DND-41 (cell line): ENCODE results near the gene HOXB7.

Experiments used
- ATAC-seq: fragments of 200-7000 bp; cut with Tn5 transposase; 3 replicates; pipeline ENCODE4 v1.9.1; 2021; ENCODE audit warnings: low read depth; ENCODE audit not compliant: insufficient read depth
- DNase-seq: peaks from one replicate; pipeline ENCODE4 v3.0.0-alpha.2; 2020
- H2AFZ ChIP-seq: 2 replicates; pipeline ENCODE4 v1.6.0; 2012; ENCODE audit warnings: low read depth, low read length
- H3K27ac ChIP-seq: 2 replicates; pipeline ENCODE4 v1.5.1; 2012; ENCODE audit warnings: low read length, inconsistent platforms
- H3K27me3 ChIP-seq: fragments of 200-600 bp; sonication (generic); 2 replicates; pipeline ENCODE4 v1.6.0; 2012; ENCODE audit warnings: low read length, mild to moderate bottlenecking, inconsistent platforms; ENCODE audit not compliant: insufficient read depth, poor library complexity
- H3K36me3 ChIP-seq: 2 replicates; pipeline ENCODE4 v1.5.1; 2012; ENCODE audit warnings: low read length, inconsistent platforms; ENCODE audit not compliant: insufficient read depth
- H3K4me1 ChIP-seq: 2 replicates; pipeline ENCODE4 v1.5.1; 2012; ENCODE audit warnings: mild to moderate bottlenecking, low read length; ENCODE audit not compliant: insufficient read depth
- H3K4me2 ChIP-seq: 2 replicates; pipeline ENCODE4 v1.6.0; 2012; ENCODE audit warnings: mild to moderate bottlenecking, moderate library complexity, low read length, inconsistent platforms; ENCODE audit not compliant: insufficient read depth
- H3K4me3 ChIP-seq, 2 experiments: fragments of 200-600 bp in 1 of 2; shearing (Covaris generic) in 1 of 2; 2 replicates each; pipeline ENCODE4 v1.5.1; 2012 to 2016; ENCODE audit warnings: inconsistent platforms in 2 of 2, low read length in 2 of 2, mild to moderate bottlenecking in 2 of 2, low read depth in 1 of 2, moderate library complexity in 1 of 2
- H3K79me2 ChIP-seq: 2 replicates; pipeline ENCODE4 v1.6.0; 2012; ENCODE audit warnings: low read length, inconsistent platforms; ENCODE audit not compliant: insufficient read depth
- H3K9ac ChIP-seq: 2 replicates; pipeline ENCODE4 v1.6.0; 2012; ENCODE audit warnings: low read depth, mild to moderate bottlenecking, inconsistent platforms, low read length, moderate library complexity
- H3K9me3 ChIP-seq: 2 replicates; pipeline ENCODE4 v1.5.1; 2012; ENCODE audit warnings: low read length, moderate library complexity, mild to moderate bottlenecking, inconsistent platforms; ENCODE audit not compliant: insufficient read depth, severe bottlenecking
- H4K20me1 ChIP-seq: 2 replicates; pipeline ENCODE4 v1.6.0; 2012; ENCODE audit warnings: low read length; ENCODE audit not compliant: insufficient read depth
- EZH2 ChIP-seq: IDR thresholded peaks from 3 replicates; pipeline ENCODE4 v1.6.1; 2012; ENCODE audit warnings: borderline replicate concordance, low read depth, mild to moderate bottlenecking, moderate library complexity, low read length, inconsistent platforms; ENCODE audit not compliant: severe bottlenecking
- TF ChIP-seq, protein P1 (sequence below): IDR thresholded peaks from 2 replicates; pipeline ENCODE4 v1.5.1; 2012; ENCODE audit warnings: borderline replicate concordance, low read length, moderate library complexity, mild to moderate bottlenecking; ENCODE audit not compliant: poor library complexity, severe bottlenecking; ENCODE audit errors: extremely low read depth

HOXB7 gene

DNA sequence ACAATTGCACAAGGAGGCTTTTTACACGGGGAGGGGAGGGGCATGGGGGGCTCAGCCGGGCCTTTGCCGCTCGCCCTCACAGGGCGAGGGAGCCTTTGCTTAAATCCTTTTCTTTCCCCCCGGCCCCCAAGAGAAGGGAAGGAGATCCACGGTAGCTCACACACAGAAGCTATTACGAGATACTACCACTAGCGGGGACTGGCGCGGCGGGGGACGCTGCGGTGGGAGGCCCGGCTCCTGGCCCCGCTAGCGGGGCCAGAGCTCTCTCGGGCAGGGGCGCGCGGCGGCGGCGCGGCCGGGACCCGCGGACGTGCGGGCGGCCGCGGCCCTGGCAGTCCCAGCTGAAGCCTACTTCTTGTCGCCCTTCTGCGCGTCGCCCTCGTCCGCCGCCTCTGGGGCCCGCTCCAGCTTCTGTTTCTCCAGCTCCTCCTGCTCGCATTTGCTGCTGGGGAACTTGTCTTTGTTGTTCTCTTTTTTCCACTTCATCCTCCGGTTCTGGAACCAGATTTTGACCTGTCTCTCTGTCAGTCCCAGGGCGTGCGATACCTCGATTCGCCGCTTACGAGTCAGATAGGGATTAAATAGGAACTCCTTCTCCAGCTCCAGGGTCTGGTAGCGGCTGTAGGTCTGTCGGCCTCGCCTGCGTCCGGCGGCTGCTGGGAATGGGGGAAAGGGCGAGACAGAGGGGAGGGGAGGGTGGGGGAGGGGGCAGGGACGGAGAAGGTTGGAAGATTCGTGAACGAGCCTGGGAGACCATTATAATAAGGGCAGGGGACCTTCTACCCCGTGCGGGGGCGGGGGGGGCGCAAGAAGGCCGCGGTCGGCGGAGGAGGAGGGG, 2.3 kb upstream of the HOXB7 start:
- Histone ChIP-seq H2AFZ (no peak overlapping the region), H3K4me2 (no peak overlapping the region), H3K36me3 (no peaks in the 10 kb centered on the region), H3K27me3 (peaks cover 25% of the 10 kb centered on the region), H3K4me3 (no peak overlapping the region), H4K20me1 (peaks cover 4% of the 10 kb centered on the region; the same call in 1 of the 2 replicates), H3K79me2 (no peaks in the 10 kb centered on the region), H3K4me1 (no peaks in the 10 kb centered on the region), H3K27ac (no peak overlapping the region), H3K9me3 (no peaks in the 10 kb centered on the region), H3K9ac (no peak overlapping the region)
- ATAC-seq: no peak
- no peak for DNase-seq
- TF ChIP-seq EZH2: no peak
- TF ChIP-seq, protein P1, sequence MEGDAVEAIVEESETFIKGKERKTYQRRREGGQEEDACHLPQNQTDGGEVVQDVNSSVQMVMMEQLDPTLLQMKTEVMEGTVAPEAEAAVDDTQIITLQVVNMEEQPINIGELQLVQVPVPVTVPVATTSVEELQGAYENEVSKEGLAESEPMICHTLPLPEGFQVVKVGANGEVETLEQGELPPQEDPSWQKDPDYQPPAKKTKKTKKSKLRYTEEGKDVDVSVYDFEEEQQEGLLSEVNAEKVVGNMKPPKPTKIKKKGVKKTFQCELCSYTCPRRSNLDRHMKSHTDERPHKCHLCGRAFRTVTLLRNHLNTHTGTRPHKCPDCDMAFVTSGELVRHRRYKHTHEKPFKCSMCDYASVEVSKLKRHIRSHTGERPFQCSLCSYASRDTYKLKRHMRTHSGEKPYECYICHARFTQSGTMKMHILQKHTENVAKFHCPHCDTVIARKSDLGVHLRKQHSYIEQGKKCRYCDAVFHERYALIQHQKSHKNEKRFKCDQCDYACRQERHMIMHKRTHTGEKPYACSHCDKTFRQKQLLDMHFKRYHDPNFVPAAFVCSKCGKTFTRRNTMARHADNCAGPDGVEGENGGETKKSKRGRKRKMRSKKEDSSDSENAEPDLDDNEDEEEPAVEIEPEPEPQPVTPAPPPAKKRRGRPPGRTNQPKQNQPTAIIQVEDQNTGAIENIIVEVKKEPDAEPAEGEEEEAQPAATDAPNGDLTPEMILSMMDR: no peak

DNA sequence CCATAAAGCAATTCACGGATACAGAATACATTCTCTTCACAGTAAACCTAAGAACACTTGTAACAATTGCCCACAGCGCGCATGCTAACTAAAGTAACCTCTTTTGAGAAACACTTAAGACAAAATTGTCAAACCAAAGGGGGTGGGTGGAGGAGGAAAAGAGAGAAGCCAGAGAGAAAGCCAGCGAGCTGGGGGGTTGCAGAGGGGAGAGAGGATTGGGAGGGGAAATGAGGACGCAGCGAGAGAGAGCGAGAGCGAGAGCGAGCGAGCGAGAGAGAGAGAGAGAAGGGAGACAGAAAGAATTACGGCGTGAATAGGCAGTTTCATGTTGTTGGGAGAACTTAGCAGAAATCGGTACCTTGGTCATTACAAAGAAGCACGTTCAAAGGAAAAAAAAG, 1.6 kb upstream of the HOXB7 start:
- Histone ChIP-seq H3K4me2 (no peak overlapping the region), H3K9me3 (no peaks in the 10 kb centered on the region), H3K27me3 (peaks cover 19% of the 10 kb centered on the region), H3K27ac (no peak overlapping the region), H3K79me2 (no peaks in the 10 kb centered on the region), H3K9ac (no peak overlapping the region), H3K4me3 (no peak overlapping the region), H3K4me1 (no peaks in the 10 kb centered on the region), H2AFZ (no peak overlapping the region), H4K20me1 (peaks cover 3% of the 10 kb centered on the region; the same call in 1 of the 2 replicates), H3K36me3 (no peaks in the 10 kb centered on the region)
- TF ChIP-seq, protein P1: no peak
- TF ChIP-seq EZH2: no peak
- ATAC-seq: no peak
- DNase-seq: no peak

DNA sequence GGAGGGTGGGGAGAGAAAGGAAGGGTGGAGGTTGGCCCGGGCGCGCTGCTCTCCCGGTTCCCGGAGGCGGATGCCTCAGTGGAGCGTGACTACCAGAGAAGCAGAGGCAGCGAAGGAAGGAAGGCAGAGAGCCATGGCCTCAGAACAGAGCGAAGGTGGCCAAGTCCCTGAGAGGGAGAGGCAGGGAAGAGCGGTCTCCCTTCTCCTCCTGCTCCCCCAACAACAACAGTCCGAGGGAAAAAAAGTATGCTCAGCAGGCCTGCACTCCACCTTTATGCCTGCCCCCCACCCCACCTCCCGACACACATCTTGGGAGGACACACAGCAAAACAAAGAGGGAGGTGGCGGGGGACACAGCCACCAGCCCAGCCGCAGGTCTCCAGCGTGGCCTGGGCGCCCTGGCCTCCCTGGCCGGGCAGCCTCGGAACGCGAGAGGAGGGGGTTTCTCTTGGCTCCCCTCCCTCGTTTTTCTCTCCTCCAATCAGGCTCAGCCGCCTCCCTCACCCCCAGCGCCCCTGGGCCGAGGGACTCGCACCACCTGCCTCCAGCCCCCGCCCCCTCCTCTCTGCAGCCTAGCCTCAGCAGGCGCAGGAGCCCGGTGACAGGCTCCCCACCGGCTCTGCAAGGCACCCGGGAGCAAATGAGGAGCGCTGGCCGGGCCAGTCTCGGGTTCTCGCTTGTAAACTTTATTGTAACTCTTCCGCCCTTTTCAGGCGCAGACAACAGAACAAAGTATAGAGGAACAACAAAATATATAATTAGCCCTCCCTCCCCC, 1.1 kb upstream of the HOXB7 start:
- Histone ChIP-seq H3K4me1 (no peaks in the 10 kb centered on the region), H4K20me1 (peaks cover 3% of the 10 kb centered on the region; the same call in 1 of the 2 replicates), H3K79me2 (no peaks in the 10 kb centered on the region), H3K27me3 (peaks cover 14% of the 10 kb centered on the region), H3K27ac (no peak overlapping the region), H3K4me2 (no peak overlapping the region), H3K9ac (no peak overlapping the region), H2AFZ (no peak overlapping the region), H3K9me3 (no peaks in the 10 kb centered on the region), H3K4me3 (no peak overlapping the region), H3K36me3 (no peaks in the 10 kb centered on the region)
- ATAC-seq (no peak), DNase-seq (no peak)
- no peak for TF ChIP-seq EZH2
- TF ChIP-seq, protein P1: no peak
